B cell (primary cell): Measurements from ENCODE around the gene KRTAP4-6. TPM values are rescaled to one million over a fixed set of nuclear protein-coding genes. Genes with fewer than 3 reads are reported as not detected.
"Not testable (repeated sequence)": the region's sequence is repeated elsewhere in the genome, so short reads cannot be mapped to it uniquely, and the experiment has no call there.

Experiments used
- ATAC-seq: fragments of 200-7000 bp; cut with Tn5 transposase; one replicate; pipeline ENCODE4 v1.10.0; 2021; ENCODE audit warnings: low read depth, mild to moderate bottlenecking, moderate number of reproducible peaks, moderate library complexity
- CTCF ChIA-PET: fragments of 350-600 bp; sonication (Branson Sonifier 250); formaldehyde crosslinking; loops from one replicate; lab custom pipeline; 2021; ENCODE audit warnings: antibody characterized with exemption, inconsistent platforms; lab: Charles Lee
- POLR2A ChIA-PET: fragments of 350-600 bp; sonication (Branson Sonifier 250); formaldehyde crosslinking; loops from one replicate; lab custom pipeline; 2021; ENCODE audit warnings: antibody characterized with exemption; lab: Charles Lee
- DNase-seq: peaks from one replicate; pipeline ENCODE4 v3.0.0; 2013
- H2AFZ ChIP-seq: 2 replicates; pipeline ENCODE4 v1.6.1; 2012; ENCODE audit warnings: mild to moderate bottlenecking, low read depth, low read length; ENCODE audit not compliant: insufficient read depth, poor library complexity, severe bottlenecking
- H3K27ac ChIP-seq, 2 donors: 1 replicate in 1 of 2; 2 replicates in 1 of 2; pipeline ENCODE4 v1.5.1; 2012 to 2013; ENCODE audit warnings: low read length in 2 of 2, mild to moderate bottlenecking in 2 of 2, moderate library complexity in 1 of 2
- H3K27me3 ChIP-seq, 4 experiments: fragments of 200-600 bp in 1 of 4; sonication (generic) in 1 of 4; replicated peaks in 1 of 4; 1 replicate in 2 of 4; 2 replicates in 2 of 4; pipeline versions ENCODE4 v1.6.1 to v1.7.0; 2013 to 2016; ENCODE audit warnings: low read length in 3 of 4, mild to moderate bottlenecking in 2 of 4, mixed read lengths in 1 of 4, moderate library complexity in 1 of 4; ENCODE audit not compliant: insufficient read depth in 4 of 4, control insufficient read depth in 3 of 4; ENCODE audit errors: control extremely low read depth in 1 of 4
- H3K36me3 ChIP-seq, 2 experiments: replicated peaks in 1 of 2; 1 replicate in 1 of 2; 2 replicates in 1 of 2; pipeline versions ENCODE4 v1.6.1 to v1.7.1; 2013; ENCODE audit warnings: low read length in 1 of 2; ENCODE audit not compliant: insufficient read depth in 2 of 2, control insufficient read depth in 1 of 2; ENCODE audit errors: control extremely low read depth in 1 of 2, extremely low read depth in 1 of 2
- H3K4me1 ChIP-seq, 2 donors: fragments of 200-600 bp in 1 of 2; sonication (generic) in 1 of 2; 1 replicate in 1 of 2; 2 replicates in 1 of 2; pipeline versions ENCODE4 v1.5.1 to v1.6.1; 2013 to 2017; ENCODE audit warnings: low read length in 2 of 2; ENCODE audit not compliant: control insufficient read depth in 2 of 2, insufficient read depth in 2 of 2
- H3K4me2 ChIP-seq: replicated peaks from 2 replicates; pipeline ENCODE3; 2012; ENCODE audit warnings: mild to moderate bottlenecking, low read depth, low read length; ENCODE audit not compliant: poor library complexity, severe bottlenecking
- H3K4me3 ChIP-seq, 5 experiments: fragments of 200-600 bp in 1 of 5; sonication (generic) in 1 of 5; 1 replicate in 3 of 5; 2 replicates in 2 of 5; pipeline versions ENCODE4 v1.5.1 to v1.7.0; 2011 to 2016; ENCODE audit warnings: low read length in 4 of 5, mild to moderate bottlenecking in 4 of 5, low read depth in 2 of 5, control low read depth in 1 of 5, moderate library complexity in 1 of 5; ENCODE audit not compliant: insufficient read depth in 1 of 5; ENCODE audit errors: control extremely low read depth in 1 of 5, extremely low read depth in 1 of 5
- H3K79me2 ChIP-seq: fragments of 200-600 bp; sonication (generic); one replicate; pipeline ENCODE4 v1.6.0; 2016; ENCODE audit warnings: low read length; ENCODE audit not compliant: control insufficient read depth, insufficient read depth
- H3K9ac ChIP-seq: fragments of 200-600 bp; sonication (generic); 2 replicates; pipeline ENCODE4 v1.6.1; 2017; ENCODE audit warnings: mild to moderate bottlenecking, low read length, moderate library complexity
- H3K9me3 ChIP-seq, 3 donors: one replicate each; pipeline versions ENCODE4 v1.6.1 to v1.7.1; 2013; ENCODE audit warnings: low read length in 2 of 3; ENCODE audit not compliant: control insufficient read depth in 2 of 3, insufficient read depth in 1 of 3; ENCODE audit errors: control extremely low read depth in 1 of 3
- H4K20me1 ChIP-seq: 2 replicates; pipeline ENCODE4 v1.6.0; 2012; ENCODE audit warnings: mild to moderate bottlenecking, low read length; ENCODE audit not compliant: insufficient read depth, control insufficient read depth, poor library complexity, severe bottlenecking
- H3K27ac Mint-ChIP-seq: one replicate; pipeline ENCODE4 v1.8.0; 2021; ENCODE audit warnings: mixed read lengths
- H3K27me3 Mint-ChIP-seq: one replicate; pipeline ENCODE4 v1.8.0; 2021; ENCODE audit warnings: mixed read lengths
- H3K4me1 Mint-ChIP-seq: one replicate; pipeline ENCODE4 v1.8.0; 2021; ENCODE audit warnings: mixed read lengths
- H3K4me3 Mint-ChIP-seq: one replicate; pipeline ENCODE4 v1.8.0; 2021; ENCODE audit warnings: mixed read lengths
- H3K9me3 Mint-ChIP-seq: one replicate; pipeline ENCODE4 v1.8.0; 2022; ENCODE audit warnings: mixed read lengths; ENCODE audit not compliant: insufficient read depth
- CTCF ChIP-seq: fragments of 200-600 bp; IDR thresholded peaks from one replicate; pipeline ENCODE4 v1.8.0; 2022; ENCODE audit warnings: antibody characterized with exemption, mild to moderate bottlenecking
- EZH2 ChIP-seq: IDR thresholded peaks from 2 replicates; pipeline ENCODE4 v1.6.1; 2012; ENCODE audit warnings: borderline replicate concordance, low read depth, mild to moderate bottlenecking, moderate library complexity, low read length; ENCODE audit not compliant: insufficient read depth, poor library complexity, severe bottlenecking
- WGBS: methylation state at CpG from one replicate; pipeline ENCODE4 v1.1.5; 2013; ENCODE audit warnings: missing lambda C conversion rate; ENCODE audit not compliant: insufficient coverage; 5-methylcytosine and 5-hydroxymethylcytosine counted together
- intact Hi-C: fragments of 100-400 bp; cut with micrococcal nuclease; formaldehyde crosslinking; loops from one replicate; pipeline ENCODE4 v1.10.0; 2022
- polyA plus RNA-seq: library from polyadenylated mRNA; depleted of rRNA; stranded (reverse); fragments of >200 nt; gene quantifications from 2 replicates; pipeline ENCODE4 v1.2.3, GENCODE V29; 2012
- total RNA-seq, 2 donors: library from RNA; stranded (reverse); fragments of 120-200 nt in 1 of 2; gene quantifications; 1 replicate in 1 of 2; 2 replicates in 1 of 2; pipeline versions ENCODE4 v1.2.3 to v1.2.4, GENCODE V29; 2013 to 2022

Gene KRTAP4-6
- total and polyA plus RNA-seq, 2 donors (not counting 1 experiment from before 2014, with no cell fraction given): not detected

- H3K9ac ChIP-seq: no peak within 1 kb of the TSS
- H3K4me3 ChIP-seq: no peak within 1 kb of the TSS
- DNase-seq: no peak
- ChIA-PET POLR2A (no interaction called here), CTCF (interaction anchor here (0.6 kb wide), 1 partner anchor 14 kb away, joined by 4 read pairs; no protein-coding TSS in a partner anchor)
- peaks cover 32% of the 10 kb centered on the region for H3K27me3 Mint-ChIP-seq
- H3K27ac ChIP-seq: no peak within 1 kb of the TSS
- H4K20me1 ChIP-seq: no peaks in the 10 kb centered on the region
- intact Hi-C loops: no loop called here
- no peaks in the 10 kb centered on the region for H3K79me2 ChIP-seq
- peaks cover 0 to 5% (median 0%) of the 10 kb centered on the region in 4 experiments for H3K27me3 ChIP-seq
- H3K4me3 Mint-ChIP-seq: no peak within 1 kb of the TSS
- no peak within 1 kb of the TSS for H3K27ac Mint-ChIP-seq
- peaks cover 8% of the 10 kb centered on the region for H3K4me1 Mint-ChIP-seq
- no peak for ATAC-seq
- H3K4me1 ChIP-seq: peaks cover 4 to 7% of the 10 kb centered on the region in 2 donors
- H3K9me3 Mint-ChIP-seq: no peaks in the 10 kb centered on the region
- TF ChIP-seq EZH2 (no peak), CTCF (no peak)
- no peak within 1 kb of the TSS for H3K4me2 ChIP-seq
- WGBS: 74% methylated on average over 9 of the region's 10 CpGs
- H3K9me3 ChIP-seq: peaks cover 0 to 6% (median 0%) of the 10 kb centered on the region in 3 donors
- H3K36me3 ChIP-seq: no peaks in the 10 kb centered on the region
- no peak within 1 kb of the TSS for H2AFZ ChIP-seq
Observed at GRCh38 chr17:41101586-41102259, 38.6 kb downstream of the KRTAP4-6 start, which contains the start of gene KRTAP4-16. TSS of gene KRTAP4-16 (minus strand) at chr17:41102209. CDS start at chr17:41102209, 0 bp downstream.

DNA sequence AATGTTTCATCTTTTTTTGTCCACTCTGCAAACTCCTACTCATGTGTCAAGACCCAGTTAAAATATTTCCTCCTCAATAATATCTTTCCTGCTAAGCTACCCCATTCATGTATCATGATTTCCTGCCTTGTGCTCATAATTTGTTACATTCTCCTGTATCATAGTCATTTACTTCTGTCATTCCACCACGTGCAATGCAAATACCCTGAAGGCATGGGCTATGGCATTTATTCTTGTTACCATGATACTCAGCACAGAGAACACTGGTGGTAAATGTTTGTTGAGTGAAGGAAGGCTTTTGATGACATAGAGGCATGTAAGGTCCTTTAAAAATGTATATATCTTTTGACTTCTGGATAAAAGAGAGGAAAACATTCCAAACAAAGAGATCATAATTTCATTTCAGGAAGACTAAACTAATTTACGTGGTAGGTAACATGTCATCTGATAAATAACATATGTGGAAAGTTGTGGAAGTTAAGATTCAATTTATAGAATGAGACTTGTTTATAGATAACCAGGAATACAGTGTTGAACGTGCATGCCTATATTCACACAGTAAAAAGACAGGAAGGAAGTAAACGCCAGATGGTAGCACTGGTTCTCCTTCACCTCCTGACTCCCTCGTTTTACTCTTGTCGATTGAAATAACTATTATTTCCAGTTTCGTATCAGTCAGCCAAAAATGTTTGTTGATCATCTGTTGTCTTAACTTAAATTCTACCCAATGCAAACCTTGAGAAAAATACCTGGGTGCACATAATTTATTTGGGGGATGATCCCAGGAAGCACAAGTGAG lies 40.5 kb downstream of the KRTAP4-6 start:
- H3K79me2 ChIP-seq, H3K4me1 ChIP-seq, H3K9ac ChIP-seq, H3K36me3 ChIP-seq, ATAC-seq, H3K27ac ChIP-seq, POLR2A ChIA-PET, H3K4me1 Mint-ChIP-seq, H3K27me3 ChIP-seq, H3K9me3 ChIP-seq, H2AFZ ChIP-seq, intact Hi-C loops, H4K20me1 ChIP-seq, CTCF ChIA-PET, H3K27ac Mint-ChIP-seq, H3K9me3 Mint-ChIP-seq, H3K4me3 Mint-ChIP-seq: not testable (repeated sequence)
- Histone ChIP-seq H3K4me2 (peak overlapping the region; percentile 4), H3K4me3 (peak overlapping the region in 1 of 5 experiments; percentile 1)
- no CpG with 5 or more reads among the region's 7 CpGs for WGBS
- peaks cover 31% of the 10 kb centered on the region for H3K27me3 Mint-ChIP-seq
- peak; percentile 29 for DNase-seq
